ENCODE measurements around the gene CTU1.

GRCh38 chr19:51141181-51141580, 33.0 kb upstream of the CTU1 start:
- TF ChIP-seq POLR2A (IDR thresholded peaks at IDR 0.05) (no peak), CTCF (IDR thresholded peaks at IDR 0.05) (no peak)
